HG03159 (cell line): ENCODE measurements around the gene LPAR1.
"Not testable (repeated sequence)": the region's sequence is repeated elsewhere in the genome, so short reads cannot be mapped to it uniquely, and the experiment has no call there.

Experiments used
- ATAC-seq: cut with Tn5 transposase; IDR thresholded peaks from one replicate; pipeline ENCODE4 v1.9.1; 2021; ENCODE audit warnings: mild to moderate bottlenecking, moderate library complexity; ENCODE audit not compliant: unreplicated experiment

Gene LPAR1

GRCh38 chr9:110830495-110830894 lies 207.8 kb downstream of the LPAR1 start:
- ATAC-seq = no peak

DNA sequence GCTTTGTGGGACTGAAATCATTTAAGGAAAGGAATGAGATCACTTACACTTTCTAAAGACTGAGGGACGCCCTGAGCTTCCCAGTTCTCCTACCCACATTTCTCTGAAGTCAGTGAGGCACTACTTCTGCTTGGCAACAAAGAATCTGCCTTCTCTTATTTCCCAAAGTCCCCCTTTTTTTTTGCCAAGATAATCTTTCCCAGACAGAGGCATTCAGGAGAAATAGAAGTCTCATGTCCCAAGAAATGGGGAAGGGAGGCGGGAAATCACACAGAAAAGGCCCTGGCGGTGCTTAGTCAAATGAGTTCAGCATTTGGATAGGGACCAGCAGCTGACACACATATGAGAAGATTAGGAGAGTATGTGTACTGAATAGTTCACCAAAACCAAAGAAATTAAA lies 210.0 kb downstream of the LPAR1 start:
- ATAC-seq = no peak

- ATAC-seq = not testable (repeated sequence)
Measured at GRCh38 chr9:110826400-110826799, 211.9 kb downstream of the LPAR1 start.

- no peak for ATAC-seq
Measured at GRCh38 chr9:110825950-110826349, 212.3 kb downstream of the LPAR1 start.

DNA sequence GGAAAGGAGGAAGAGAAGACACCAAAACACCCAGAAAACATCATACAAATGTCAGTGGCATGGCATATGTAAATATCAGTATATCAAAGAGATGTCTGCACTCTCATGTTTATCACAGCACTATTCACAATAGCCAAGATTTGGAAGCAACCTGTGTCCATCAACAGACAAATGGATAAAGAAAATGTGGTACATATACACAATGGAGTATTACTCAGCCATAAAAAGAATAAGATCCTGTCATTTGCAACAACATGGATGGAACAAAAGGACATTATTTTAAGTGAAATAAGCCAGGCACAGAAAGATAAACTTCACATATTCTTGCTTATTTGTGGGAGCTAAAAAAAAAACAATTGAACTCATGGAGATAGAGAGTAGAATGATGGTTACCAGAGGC lies 213.1 kb downstream of the LPAR1 start:
- ATAC-seq = not testable (repeated sequence)
